ENCODE data around the gene NSFL1C.
"Not testable (repeated sequence)": the region's sequence is repeated elsewhere in the genome, so short reads cannot be mapped to it uniquely, and the experiment has no call there.

NSFL1C gene

DNA sequence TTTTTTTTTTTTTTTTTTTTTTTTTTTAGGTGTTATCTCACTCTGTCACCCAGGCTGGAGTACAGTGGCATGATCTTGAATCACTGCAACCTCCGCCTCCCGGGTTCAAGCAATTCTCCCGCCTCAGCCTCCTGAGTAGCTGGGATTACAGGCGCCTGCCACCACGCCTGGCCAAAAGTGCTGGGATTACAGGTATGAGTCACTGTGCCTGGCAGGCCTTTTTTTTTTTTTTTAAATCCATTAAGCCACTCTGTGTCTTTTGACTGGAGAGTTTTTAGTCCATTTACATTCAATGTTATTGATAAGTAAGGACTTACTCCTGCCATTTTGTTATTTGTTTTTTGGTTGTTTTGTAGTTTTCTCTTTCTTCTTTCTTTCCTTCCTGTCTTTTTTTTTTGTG is 30.7 kb upstream of the NSFL1C start:
- H3K36me3 ChIP-seq (ENCODE audit: control insufficient read depth, insufficient read depth, low read length); H3K9me3 ChIP-seq (ENCODE audit: control insufficient read depth, insufficient read depth, low read depth, low read length); H3K9ac ChIP-seq (ENCODE audit: low read length); H3K27ac ChIP-seq (ENCODE audit: low read depth, low read length); H3K27me3 ChIP-seq (ENCODE audit: control insufficient read depth, insufficient read depth, low read length); H3K4me3 ChIP-seq (ENCODE audit: low read depth, low read length): not testable (repeated sequence)
- peaks cover 13% of the 10 kb centered on the region for H3K4me1 ChIP-seq (ENCODE audit: control insufficient read depth, insufficient read depth, low read length)

DNA sequence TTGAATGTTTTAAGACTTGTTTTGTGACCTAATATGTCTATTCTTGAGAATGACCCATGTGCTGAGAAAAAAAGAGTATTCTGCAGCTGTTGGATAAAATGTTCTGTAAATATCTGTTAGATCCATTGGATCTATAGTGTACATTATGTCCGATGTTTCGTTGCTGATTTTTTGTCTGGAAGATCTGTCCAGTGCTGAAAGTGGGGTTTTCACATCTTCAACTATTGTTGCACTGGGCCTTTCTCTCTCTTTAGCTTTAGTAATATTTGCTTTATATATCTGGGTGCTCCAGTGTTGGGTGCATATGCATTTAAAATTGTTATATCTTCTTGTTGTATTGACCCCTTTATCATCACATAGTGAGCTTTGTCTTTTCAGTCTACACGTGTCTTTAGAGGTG is 30.3 kb upstream of the NSFL1C start:
- Histone ChIP-seq H3K4me3 (ENCODE audit: low read depth, low read length) (no peak overlapping the region), H3K36me3 (ENCODE audit: control insufficient read depth, insufficient read depth, low read length) (no peaks in the 10 kb centered on the region), H3K9me3 (ENCODE audit: control insufficient read depth, insufficient read depth, low read depth, low read length) (peaks cover 4% of the 10 kb centered on the region; the same call in 1 of the 2 replicates), H3K27ac (ENCODE audit: low read depth, low read length) (no peak overlapping the region), H3K27me3 (ENCODE audit: control insufficient read depth, insufficient read depth, low read length) (no peaks in the 10 kb centered on the region; the same call in 1 of the 2 replicates), H3K4me1 (ENCODE audit: control insufficient read depth, insufficient read depth, low read length) (peaks cover 13% of the 10 kb centered on the region), H3K9ac (ENCODE audit: low read length) (no peak overlapping the region)

DNA sequence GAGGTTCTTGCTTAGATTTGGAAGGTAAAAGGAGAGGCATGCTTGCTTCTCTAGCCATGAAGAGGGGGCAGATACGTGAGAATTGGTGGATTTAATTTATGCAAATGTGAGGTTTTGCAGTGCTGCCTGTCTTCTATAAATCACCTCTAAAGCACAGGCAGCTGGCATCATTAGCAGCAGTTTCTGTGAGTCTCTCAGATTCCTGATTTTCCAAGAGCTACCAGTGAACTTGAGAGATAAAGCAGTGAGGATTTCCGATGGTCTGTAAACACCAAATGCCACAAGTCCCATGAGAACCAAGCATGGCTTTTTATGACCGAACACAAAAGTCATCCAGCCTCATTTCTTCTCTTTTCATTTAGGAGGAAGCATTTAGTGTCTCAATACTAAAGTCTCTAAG is 27.8 kb upstream of the NSFL1C start:
- no peaks in the 10 kb centered on the region; the same call in 1 of the 2 replicates for H3K27me3 ChIP-seq (ENCODE audit: control insufficient read depth, insufficient read depth, low read length)

DNA sequence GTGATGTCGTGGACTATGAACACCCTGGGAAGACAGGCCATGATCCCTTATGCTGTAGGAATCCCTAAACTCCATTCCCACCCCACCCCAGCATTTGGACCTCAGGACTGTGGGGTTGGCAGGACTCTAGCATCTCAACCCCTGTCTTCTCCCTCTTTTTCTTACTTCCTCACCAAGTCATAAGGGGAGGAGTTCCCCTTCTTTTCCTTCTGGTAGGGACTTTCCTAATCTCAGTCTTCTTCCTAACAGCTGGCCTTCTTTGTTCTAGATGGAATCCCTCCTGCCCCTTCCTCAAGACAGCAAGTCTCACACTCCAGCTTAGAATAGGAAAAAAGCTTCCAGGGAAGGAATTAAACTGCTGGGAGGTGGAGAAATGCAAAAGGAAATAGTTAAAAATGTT is 26.9 kb upstream of the NSFL1C start:
- Histone ChIP-seq H3K9me3 (ENCODE audit: control insufficient read depth, insufficient read depth, low read depth, low read length) (peaks cover 4% of the 10 kb centered on the region; the same call in 1 of the 2 replicates), H3K4me3 (ENCODE audit: low read depth, low read length) (no peak overlapping the region), H3K9ac (ENCODE audit: low read length) (no peak overlapping the region), H3K4me1 (ENCODE audit: control insufficient read depth, insufficient read depth, low read length) (no peaks in the 10 kb centered on the region), H3K27me3 (ENCODE audit: control insufficient read depth, insufficient read depth, low read length) (no peaks in the 10 kb centered on the region; the same call in 1 of the 2 replicates), H3K36me3 (ENCODE audit: control insufficient read depth, insufficient read depth, low read length) (no peaks in the 10 kb centered on the region), H3K27ac (ENCODE audit: low read depth, low read length) (no peak overlapping the region)

More for the DNA sequence above, 27.8 kb upstream of the NSFL1C start:
- Histone ChIP-seq H3K9me3 (ENCODE audit: control insufficient read depth, insufficient read depth, low read depth, low read length) (peaks cover 4% of the 10 kb centered on the region; the same call in 1 of the 2 replicates), H3K4me1 (ENCODE audit: control insufficient read depth, insufficient read depth, low read length) (no peaks in the 10 kb centered on the region), H3K9ac (ENCODE audit: low read length) (no peak overlapping the region), H3K27ac (ENCODE audit: low read depth, low read length) (no peak overlapping the region), H3K4me3 (ENCODE audit: low read depth, low read length) (no peak overlapping the region), H3K36me3 (ENCODE audit: control insufficient read depth, insufficient read depth, low read length) (no peaks in the 10 kb centered on the region)

DNA sequence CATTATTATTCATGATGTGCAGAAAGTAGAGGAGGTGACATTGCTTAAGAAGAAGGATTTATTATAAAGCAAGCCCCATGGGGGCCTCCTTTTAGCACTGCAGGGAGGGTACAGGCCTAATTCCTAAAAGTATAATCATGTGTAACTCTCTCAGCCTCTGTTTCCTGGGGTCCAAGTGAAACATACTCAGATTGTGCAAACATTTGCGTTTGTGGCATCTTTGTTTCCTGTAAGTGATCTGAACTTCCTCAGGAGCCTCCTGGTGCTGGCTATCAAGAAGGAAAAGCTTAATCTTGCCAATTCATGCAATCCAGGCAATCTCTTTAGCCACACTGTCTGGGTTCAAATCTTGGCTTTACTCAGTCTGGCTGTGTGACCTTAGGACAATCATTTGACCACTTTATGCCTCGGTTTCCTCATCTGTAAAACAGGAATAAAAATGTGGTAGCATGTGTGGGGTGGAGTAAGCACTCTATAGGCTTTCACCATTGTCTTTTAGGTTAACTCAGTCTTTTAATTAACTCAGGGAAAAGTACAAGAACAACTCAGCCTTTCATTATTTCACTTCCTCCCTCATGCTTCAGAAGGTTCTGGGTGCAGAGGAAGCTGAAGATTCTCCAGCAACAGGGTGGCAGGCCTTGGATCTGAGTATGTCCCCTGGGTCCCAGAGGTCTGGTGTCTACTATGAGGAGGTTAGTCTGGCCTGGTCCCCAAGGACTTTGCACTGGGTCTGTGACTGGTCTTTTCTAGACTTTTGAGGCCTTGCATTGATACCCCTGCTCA is 25.4 kb upstream of the NSFL1C start:
- H3K4me3 ChIP-seq (ENCODE audit: low read depth, low read length): no peak overlapping the region
- no peaks in the 10 kb centered on the region; the same call in 1 of the 2 replicates for H3K27me3 ChIP-seq (ENCODE audit: control insufficient read depth, insufficient read depth, low read length)
- H3K36me3 ChIP-seq (ENCODE audit: control insufficient read depth, insufficient read depth, low read length): no peaks in the 10 kb centered on the region
- H3K9me3 ChIP-seq (ENCODE audit: control insufficient read depth, insufficient read depth, low read depth, low read length): peaks cover 4% of the 10 kb centered on the region; the same call in 1 of the 2 replicates
- H3K27ac ChIP-seq (ENCODE audit: low read depth, low read length): no peak overlapping the region
- no peak overlapping the region for H3K9ac ChIP-seq (ENCODE audit: low read length)
- H3K4me1 ChIP-seq (ENCODE audit: control insufficient read depth, insufficient read depth, low read length): no peaks in the 10 kb centered on the region

DNA sequence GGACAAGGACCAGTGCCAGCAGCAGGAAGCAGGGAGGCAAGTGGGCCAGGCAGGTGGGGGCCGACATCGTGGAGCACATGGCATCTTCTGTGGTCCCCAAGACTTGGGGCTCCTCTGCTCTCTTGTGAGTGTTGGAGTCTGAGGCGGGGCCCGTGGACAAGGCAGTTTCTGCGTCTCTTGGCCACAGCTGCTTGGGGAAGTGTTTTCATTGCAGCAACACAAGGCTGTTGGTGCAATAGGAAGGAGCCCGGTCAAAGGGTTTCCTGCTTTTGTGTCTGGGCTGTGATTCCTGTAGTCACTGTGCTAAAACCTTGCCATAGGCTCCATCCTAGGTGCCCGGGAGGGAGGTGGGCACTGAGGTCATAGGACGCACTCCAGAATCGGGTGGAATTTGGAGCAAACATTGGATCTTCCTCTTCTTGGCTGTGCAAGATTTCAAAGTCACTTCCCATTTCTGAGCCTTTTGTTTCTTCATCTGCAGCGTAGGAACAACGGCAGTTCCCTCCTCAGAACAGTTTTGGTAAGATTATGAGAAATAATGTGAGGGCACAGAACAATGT is 24.7 kb upstream of the NSFL1C start, which contains the start of gene SIRPB2:
TSS of gene SIRPB2 (minus strand) at position 140 of the 560 bp plus-strand sequence. CDS start at position 79, 61 bp downstream.
- H3K4me3 ChIP-seq (ENCODE audit: low read depth, low read length): no peak within 1 kb of the TSS
- no peak within 1 kb of the TSS for H3K27ac ChIP-seq (ENCODE audit: low read depth, low read length)
- no peaks in the 10 kb centered on the region for H3K36me3 ChIP-seq (ENCODE audit: control insufficient read depth, insufficient read depth, low read length)
- H3K4me1 ChIP-seq (ENCODE audit: control insufficient read depth, insufficient read depth, low read length): no peaks in the 10 kb centered on the region
- H3K9ac ChIP-seq (ENCODE audit: low read length): no peak within 1 kb of the TSS
- no peaks in the 10 kb centered on the region; the same call in 1 of the 2 replicates for H3K27me3 ChIP-seq (ENCODE audit: control insufficient read depth, insufficient read depth, low read length)
- peaks cover 4% of the 10 kb centered on the region; the same call in 1 of the 2 replicates for H3K9me3 ChIP-seq (ENCODE audit: control insufficient read depth, insufficient read depth, low read depth, low read length)

DNA sequence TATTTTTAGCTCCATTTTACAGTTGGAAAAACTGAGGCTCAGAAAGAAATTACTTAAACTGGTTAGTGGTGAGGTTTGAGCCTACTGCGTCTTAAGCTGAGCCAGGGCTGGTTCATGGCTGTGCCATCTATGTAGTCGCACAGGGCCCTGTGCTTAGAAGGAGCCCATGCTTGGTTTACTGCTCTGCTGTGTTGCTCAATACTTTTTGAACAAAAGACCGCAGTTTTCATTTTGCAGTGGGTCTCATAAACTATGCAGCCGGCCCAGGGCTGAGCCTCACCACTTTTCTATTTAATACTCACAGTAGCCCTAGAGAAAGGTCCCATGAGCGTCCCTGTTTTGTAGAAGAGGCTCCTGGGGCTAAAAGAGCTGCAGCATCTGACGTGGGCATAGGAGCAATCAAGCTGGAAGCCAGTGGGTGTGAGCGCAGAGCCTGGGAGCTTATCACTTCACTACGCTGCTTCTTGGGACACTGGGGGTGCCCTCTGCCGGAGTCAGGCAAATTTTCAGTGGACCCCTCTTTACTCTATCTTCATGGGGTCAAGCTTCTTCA is 24.1 kb upstream of the NSFL1C start:
- no peaks in the 10 kb centered on the region; the same call in 1 of the 2 replicates for H3K27me3 ChIP-seq (ENCODE audit: control insufficient read depth, insufficient read depth, low read length)
- H3K27ac ChIP-seq (ENCODE audit: low read depth, low read length): no peak overlapping the region
- peaks cover 4% of the 10 kb centered on the region; the same call in 1 of the 2 replicates for H3K9me3 ChIP-seq (ENCODE audit: control insufficient read depth, insufficient read depth, low read depth, low read length)
- no peak overlapping the region for H3K9ac ChIP-seq (ENCODE audit: low read length)
- no peaks in the 10 kb centered on the region for H3K4me1 ChIP-seq (ENCODE audit: control insufficient read depth, insufficient read depth, low read length)
- no peak overlapping the region for H3K4me3 ChIP-seq (ENCODE audit: low read depth, low read length)
- no peaks in the 10 kb centered on the region for H3K36me3 ChIP-seq (ENCODE audit: control insufficient read depth, insufficient read depth, low read length)

DNA sequence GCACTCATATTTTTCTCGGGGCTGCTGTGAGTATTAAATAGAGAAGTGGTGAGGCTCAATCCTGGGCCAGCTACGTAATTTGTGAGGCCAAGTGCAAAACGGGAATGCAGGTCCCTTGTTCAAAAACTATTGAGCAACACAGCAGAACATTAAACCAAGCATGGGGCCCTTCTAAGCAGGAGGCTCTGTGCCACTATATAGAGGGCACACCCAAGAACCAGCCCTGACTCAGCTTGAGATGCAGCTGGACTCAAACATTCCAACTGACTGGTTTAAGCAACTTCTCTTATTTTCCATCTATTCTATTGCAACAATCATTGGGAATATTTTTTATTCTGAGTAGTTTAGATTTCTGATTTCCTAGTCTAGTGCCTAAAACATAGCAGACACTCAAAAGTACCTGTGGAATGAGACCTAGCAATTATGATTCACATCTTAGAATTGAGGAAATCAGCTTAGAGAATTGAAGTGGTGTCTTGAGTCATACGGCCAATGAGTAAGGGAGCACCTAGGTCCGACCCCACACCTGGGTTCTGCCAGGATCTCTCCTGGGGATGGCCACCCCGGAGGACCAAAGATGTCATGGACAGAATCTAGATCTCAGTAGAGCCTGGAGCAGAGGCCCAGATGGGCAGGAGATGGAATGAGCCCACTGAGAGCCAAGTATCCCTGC is 23.3 kb upstream of the NSFL1C start:
- no peak overlapping the region for H3K27ac ChIP-seq (ENCODE audit: low read depth, low read length)
- peaks cover 4% of the 10 kb centered on the region; the same call in 1 of the 2 replicates for H3K9me3 ChIP-seq (ENCODE audit: control insufficient read depth, insufficient read depth, low read depth, low read length)
- no peak overlapping the region for H3K4me3 ChIP-seq (ENCODE audit: low read depth, low read length)
- H3K4me1 ChIP-seq (ENCODE audit: control insufficient read depth, insufficient read depth, low read length): no peaks in the 10 kb centered on the region
- no peaks in the 10 kb centered on the region for H3K36me3 ChIP-seq (ENCODE audit: control insufficient read depth, insufficient read depth, low read length)
- H3K27me3 ChIP-seq (ENCODE audit: control insufficient read depth, insufficient read depth, low read length): no peaks in the 10 kb centered on the region; the same call in 1 of the 2 replicates
- no peak overlapping the region for H3K9ac ChIP-seq (ENCODE audit: low read length)

DNA sequence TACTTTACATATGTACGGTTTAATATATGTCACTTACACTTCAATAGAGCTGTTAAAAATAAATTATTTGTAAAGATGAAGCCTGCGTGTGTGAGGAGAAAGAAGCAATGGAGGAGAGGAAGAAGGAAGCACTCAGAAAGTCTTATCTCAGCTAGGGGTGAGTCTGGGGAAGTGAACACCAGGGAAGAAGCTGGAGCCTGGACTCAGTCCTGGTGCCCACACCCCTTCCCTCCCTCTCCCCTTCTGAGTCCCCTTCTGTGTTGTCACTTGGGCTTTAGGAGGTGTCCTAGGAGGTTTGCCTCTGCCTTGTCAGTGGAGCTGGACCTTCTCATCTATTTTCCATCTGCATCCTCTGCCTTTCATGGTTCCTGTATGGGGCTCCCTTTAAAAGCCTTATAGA is 22.7 kb upstream of the NSFL1C start:
- no peak overlapping the region for H3K4me3 ChIP-seq (ENCODE audit: low read depth, low read length)
- no peaks in the 10 kb centered on the region for H3K36me3 ChIP-seq (ENCODE audit: control insufficient read depth, insufficient read depth, low read length)
- no peak overlapping the region for H3K27ac ChIP-seq (ENCODE audit: low read depth, low read length)
- no peak overlapping the region for H3K9ac ChIP-seq (ENCODE audit: low read length)
- H3K27me3 ChIP-seq (ENCODE audit: control insufficient read depth, insufficient read depth, low read length): no peaks in the 10 kb centered on the region; the same call in 1 of the 2 replicates
- H3K9me3 ChIP-seq (ENCODE audit: control insufficient read depth, insufficient read depth, low read depth, low read length): peaks cover 4% of the 10 kb centered on the region; the same call in 1 of the 2 replicates
- no peaks in the 10 kb centered on the region for H3K4me1 ChIP-seq (ENCODE audit: control insufficient read depth, insufficient read depth, low read length)

DNA sequence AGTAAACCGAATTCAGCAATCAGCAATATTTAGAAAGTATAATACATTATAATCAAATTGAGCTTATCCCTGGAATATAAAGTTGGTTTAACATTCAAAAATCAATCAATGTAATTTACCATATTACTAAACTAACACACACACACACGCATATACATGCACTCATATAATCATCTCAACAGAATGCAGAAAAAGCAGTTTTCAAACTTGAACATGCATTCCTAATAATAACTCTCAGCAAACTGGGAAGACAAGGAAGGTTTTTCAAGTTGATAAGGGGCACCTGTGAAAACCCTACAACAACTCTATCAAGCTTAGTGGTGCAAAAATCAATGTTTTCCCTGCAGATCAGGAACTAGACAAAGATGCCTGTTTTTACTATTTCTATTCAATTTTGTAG is 19.9 kb upstream of the NSFL1C start:
- H3K27ac ChIP-seq (ENCODE audit: low read depth, low read length): no peak overlapping the region
- H3K4me1 ChIP-seq (ENCODE audit: control insufficient read depth, insufficient read depth, low read length): no peaks in the 10 kb centered on the region
- H3K9me3 ChIP-seq (ENCODE audit: control insufficient read depth, insufficient read depth, low read depth, low read length): no peaks in the 10 kb centered on the region

More for the DNA sequence above, 19.9 kb upstream of the NSFL1C start:
- no peak overlapping the region for H3K4me3 ChIP-seq (ENCODE audit: low read depth, low read length)
- no peaks in the 10 kb centered on the region; the same call in 1 of the 2 replicates for H3K27me3 ChIP-seq (ENCODE audit: control insufficient read depth, insufficient read depth, low read length)
- no peak overlapping the region for H3K9ac ChIP-seq (ENCODE audit: low read length)
- H3K36me3 ChIP-seq (ENCODE audit: control insufficient read depth, insufficient read depth, low read length): no peaks in the 10 kb centered on the region
